ENCODE data around the gene KIF12.

KIF12 gene

DNA sequence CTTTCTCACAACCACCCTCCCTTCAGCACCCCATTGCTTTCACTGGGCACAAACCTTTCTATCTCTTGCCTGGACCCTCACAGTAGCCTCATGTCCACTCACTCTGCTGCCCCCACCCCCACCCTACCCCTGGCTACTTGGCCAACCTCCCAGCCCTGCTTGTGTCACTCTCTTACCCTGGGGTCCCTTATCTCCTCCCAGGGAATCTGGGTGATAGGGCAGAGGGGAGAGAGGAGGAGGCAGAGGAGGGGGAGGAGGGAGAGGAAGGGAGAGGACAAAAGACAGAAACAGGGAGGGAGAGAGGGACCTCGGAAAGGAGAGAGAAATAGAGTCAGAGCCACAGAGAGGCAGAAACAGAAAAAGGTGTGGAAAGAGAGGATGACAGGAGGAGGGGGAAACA is 25.0 kb upstream of the KIF12 start:
- in situ Hi-C loops (cut with MboI; ENCODE audit: low sequenced_read_pairs, unreplicated experiment), result no loop called here
- DNase-seq (ENCODE audit: low spot score), result no peak
- TF ChIP-seq, protein P1, sequence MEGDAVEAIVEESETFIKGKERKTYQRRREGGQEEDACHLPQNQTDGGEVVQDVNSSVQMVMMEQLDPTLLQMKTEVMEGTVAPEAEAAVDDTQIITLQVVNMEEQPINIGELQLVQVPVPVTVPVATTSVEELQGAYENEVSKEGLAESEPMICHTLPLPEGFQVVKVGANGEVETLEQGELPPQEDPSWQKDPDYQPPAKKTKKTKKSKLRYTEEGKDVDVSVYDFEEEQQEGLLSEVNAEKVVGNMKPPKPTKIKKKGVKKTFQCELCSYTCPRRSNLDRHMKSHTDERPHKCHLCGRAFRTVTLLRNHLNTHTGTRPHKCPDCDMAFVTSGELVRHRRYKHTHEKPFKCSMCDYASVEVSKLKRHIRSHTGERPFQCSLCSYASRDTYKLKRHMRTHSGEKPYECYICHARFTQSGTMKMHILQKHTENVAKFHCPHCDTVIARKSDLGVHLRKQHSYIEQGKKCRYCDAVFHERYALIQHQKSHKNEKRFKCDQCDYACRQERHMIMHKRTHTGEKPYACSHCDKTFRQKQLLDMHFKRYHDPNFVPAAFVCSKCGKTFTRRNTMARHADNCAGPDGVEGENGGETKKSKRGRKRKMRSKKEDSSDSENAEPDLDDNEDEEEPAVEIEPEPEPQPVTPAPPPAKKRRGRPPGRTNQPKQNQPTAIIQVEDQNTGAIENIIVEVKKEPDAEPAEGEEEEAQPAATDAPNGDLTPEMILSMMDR (IDR thresholded peaks at IDR 0.05; ENCODE audit: borderline replicate concordance, control extremely low read depth, extremely low read depth, insufficient read depth, missing control alignments), result no peak

DNA sequence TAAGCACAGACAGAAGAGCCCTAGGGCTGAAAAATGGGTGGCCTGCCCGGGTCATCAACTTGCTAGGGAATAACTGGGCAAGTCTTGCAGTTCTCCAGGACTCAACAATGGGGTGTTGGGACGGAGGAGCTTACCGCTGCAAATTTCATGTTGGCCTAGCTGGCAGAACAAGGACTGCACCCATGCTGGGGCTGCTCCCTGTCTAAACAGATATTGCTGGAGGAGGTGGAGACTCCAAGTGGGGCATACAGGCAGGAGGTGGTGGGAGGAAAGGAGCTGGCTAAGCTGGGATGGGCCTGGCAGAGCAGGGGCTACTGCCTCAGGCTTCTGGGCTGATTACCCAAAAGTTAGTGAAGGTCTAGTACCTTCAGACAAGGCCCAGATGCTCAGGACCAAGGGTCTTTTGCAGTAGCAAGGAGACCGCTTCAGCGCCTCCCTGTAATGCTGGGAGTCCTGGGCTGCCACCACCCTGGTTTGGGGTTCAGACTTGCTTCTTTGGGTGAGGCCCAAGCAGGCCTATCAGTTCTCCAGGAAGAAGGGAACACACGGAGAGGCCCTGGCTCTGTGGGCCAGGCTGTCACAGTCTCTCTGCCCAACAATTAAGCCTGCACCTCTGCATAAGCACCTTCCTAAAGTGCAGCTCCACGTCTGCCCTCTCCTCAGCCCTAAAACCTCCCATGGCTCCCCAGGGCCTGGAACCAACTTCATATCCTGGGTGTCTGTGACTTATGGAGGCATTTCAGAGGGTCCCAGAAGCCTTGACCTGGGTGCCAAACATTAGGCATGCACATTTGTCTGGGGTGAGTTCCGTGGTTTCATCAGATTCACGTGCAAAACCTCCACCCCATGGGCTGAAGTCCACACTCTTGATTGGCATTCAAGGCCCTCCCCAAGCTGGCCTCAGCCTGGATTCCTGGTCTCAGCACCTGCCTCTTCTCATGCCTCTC is 24.2 kb upstream of the KIF12 start:
- TF ChIP-seq, protein P1 (IDR thresholded peaks at IDR 0.05; ENCODE audit: borderline replicate concordance, control extremely low read depth, extremely low read depth, insufficient read depth, missing control alignments), result no peak
- DNase-seq (ENCODE audit: low spot score), result no peak
- in situ Hi-C loops (cut with MboI; ENCODE audit: low sequenced_read_pairs, unreplicated experiment), result no loop called here

DNA sequence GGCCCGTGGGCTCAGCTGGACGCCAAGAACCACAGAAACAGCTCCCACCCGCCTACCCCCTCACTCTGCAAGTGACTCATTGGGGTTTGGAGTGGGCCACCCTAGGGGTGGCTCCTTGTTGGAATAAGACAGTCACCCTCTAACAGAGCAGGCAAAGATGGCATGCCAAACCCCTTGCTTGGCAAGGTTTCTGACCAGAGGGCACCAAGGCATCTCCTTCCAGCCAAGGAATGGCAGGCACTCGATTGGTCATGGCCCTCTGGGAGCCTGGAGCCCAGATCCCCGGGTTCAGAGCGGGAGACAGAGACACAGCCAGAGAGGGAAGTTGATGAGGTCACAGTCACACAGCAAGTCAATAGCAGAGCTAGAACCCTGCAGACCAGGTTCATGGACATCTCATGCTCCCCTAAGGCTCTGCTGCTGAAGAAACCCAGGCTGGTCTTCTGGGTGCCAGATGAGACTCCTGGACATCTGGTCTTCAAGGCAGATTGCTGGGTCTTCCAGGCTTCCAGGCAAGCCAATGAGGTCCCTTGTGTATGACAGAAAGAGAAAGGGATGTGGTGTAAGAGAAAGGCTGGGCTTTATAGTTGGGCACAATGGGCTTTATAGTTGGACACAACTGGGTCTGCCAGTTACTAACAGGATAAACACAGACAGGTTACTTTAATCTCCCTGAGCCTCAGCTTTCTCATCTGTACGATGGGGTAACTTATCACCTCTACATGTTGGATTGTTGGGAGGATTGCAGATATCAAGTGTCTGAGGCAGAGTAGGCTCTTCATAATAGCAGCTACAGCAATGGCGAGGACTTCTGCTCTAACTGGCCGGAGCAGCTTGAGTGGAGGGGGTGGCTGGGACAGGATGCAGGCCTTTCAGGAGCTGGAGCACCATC is 23.3 kb upstream of the KIF12 start:
- in situ Hi-C loops (cut with MboI; ENCODE audit: low sequenced_read_pairs, unreplicated experiment), result no loop called here
- no peak for DNase-seq (ENCODE audit: low spot score)
- TF ChIP-seq, protein P1 (IDR thresholded peaks at IDR 0.05; ENCODE audit: borderline replicate concordance, control extremely low read depth, extremely low read depth, insufficient read depth, missing control alignments), result no peak

DNA sequence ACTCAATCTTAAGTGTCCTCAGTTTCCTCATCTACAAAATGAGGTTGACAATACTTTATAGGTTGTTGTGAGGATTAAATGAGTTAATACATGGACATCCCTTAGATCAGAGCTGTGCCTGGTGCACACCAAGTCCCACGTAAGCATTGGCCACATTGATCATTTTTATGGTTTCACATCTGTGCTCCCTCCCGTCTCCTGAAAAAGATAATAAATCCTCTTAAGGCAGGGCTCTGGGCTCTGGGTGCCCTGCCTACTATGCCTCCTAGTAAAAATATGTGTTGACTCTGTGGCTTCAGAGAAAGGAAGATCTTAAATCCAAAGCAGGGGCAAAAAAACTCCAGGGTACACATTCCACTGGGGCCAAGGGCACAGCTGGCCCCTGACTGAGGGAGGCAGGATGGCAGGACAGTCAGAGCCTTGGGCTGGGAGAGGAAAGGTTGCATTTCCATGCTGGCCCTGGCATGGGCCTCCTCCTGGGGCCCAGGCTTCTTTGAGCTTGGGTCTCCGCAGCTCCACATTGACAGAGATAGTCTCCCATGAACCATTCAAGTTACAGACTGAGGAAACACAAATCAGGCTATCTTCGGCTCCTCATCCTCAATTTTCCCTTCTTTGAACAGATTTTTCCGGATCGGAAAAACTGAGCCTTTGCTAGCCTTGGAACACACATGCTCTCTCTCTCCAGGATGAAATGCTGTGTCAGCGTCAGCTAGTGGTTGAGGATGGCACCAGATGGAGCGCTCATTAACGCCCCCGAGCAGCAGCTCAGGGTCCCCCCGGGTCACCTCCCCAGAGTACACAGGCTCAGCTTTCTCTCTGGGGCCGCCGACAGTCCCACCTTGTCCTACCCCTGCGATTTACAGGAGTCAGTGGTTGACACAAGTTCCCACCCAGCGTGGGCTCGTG is 22.4 kb upstream of the KIF12 start:
- DNase-seq (ENCODE audit: low spot score), result no peak
- in situ Hi-C loops (cut with MboI; ENCODE audit: low sequenced_read_pairs, unreplicated experiment), result no loop called here
- TF ChIP-seq, protein P1 (IDR thresholded peaks at IDR 0.05; ENCODE audit: borderline replicate concordance, control extremely low read depth, extremely low read depth, insufficient read depth, missing control alignments), result no peak

DNA sequence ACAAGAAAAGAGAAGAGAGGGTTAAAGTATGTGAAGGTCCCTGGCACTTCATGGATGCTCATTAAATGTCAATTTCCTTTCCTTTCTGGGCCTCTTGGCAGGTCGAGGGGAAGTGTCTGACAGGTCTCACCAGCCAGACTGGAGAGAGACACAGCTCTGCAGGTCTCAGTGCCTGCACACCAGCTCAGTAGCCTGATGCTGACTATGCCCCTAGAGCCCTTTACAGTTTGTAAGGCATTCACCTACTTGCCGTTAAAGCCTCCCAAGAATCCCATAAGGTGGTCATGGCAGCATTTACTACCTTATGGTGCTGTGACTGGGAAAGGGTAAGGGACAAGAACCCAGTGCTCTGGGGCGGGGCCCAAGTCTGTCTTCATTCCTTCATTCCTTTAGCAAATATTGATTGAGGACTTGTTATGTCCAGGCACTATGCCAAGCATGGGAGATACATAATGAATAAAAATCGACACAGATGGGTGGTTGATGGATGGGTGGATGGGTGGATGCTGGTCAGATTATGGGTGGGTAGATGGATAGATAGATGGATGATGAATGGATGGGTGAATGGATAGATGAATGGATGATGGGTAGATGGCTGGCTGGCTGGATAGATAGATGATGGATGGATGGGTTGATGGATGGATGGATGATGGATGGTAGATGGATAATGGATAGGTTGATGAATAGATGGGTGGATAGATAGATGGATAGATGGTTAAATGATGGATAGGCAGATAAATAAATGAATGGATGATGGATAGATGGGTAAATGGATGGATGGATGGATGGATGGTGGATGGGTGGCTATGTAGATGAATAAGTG is 21.3 kb upstream of the KIF12 start:
- TF ChIP-seq, protein P1 (IDR thresholded peaks at IDR 0.05; ENCODE audit: borderline replicate concordance, control extremely low read depth, extremely low read depth, insufficient read depth, missing control alignments), result no peak
- no peak for DNase-seq (ENCODE audit: low spot score)
- in situ Hi-C loops (cut with MboI; ENCODE audit: low sequenced_read_pairs, unreplicated experiment), result no loop called here

Measured in GM13976 (cell line).